Measurements from ENCODE around the gene CEP128.

The CEP128 gene

DNA sequence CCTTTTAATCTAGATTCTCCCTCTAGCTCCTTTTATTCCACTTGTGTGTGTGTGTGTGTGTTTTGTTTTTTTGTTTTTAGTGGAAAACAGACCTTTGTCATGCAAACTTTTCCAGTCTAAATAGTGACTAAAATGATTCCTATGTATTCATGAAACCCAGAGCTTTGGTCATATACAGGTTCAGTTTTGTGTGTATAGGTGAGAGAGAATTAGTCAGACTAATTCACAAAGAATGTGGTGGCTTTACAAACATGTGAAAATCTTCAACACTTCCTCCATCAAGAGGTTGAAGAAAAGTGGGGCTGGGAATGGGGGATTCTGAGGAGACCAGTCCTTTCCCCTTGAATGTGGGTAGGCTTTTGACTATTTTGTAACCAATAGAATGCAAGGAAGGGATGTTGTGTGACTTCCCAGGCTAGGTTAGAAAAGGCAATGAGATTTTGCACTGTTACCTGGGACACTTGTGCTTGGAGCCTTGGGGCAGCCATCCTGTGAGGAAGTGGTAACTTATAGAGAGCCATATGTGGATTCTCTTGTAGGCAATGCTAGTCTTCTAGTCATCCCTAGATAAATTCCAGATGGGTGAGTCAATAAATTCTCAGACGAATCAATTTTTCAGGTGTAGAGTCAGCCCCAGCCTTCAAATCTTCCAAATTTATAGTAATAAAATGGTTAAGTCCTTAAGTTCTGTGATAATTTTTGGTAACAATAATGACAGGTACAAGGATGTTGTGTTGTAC is 236.1 kb downstream of the CEP128 start:
- TF ChIP-seq, protein P1, sequence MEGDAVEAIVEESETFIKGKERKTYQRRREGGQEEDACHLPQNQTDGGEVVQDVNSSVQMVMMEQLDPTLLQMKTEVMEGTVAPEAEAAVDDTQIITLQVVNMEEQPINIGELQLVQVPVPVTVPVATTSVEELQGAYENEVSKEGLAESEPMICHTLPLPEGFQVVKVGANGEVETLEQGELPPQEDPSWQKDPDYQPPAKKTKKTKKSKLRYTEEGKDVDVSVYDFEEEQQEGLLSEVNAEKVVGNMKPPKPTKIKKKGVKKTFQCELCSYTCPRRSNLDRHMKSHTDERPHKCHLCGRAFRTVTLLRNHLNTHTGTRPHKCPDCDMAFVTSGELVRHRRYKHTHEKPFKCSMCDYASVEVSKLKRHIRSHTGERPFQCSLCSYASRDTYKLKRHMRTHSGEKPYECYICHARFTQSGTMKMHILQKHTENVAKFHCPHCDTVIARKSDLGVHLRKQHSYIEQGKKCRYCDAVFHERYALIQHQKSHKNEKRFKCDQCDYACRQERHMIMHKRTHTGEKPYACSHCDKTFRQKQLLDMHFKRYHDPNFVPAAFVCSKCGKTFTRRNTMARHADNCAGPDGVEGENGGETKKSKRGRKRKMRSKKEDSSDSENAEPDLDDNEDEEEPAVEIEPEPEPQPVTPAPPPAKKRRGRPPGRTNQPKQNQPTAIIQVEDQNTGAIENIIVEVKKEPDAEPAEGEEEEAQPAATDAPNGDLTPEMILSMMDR (conservative IDR thresholded peaks at IDR 0.05) = no peak
- H3K27ac ChIP-seq = no peak overlapping the region

GRCh38 chr14:80700601-80701000 is 240.9 kb downstream of the CEP128 start:
- no peak overlapping the region for H3K27ac ChIP-seq
- TF ChIP-seq, protein P1 (conservative IDR thresholded peaks at IDR 0.05) = no peak

DNA sequence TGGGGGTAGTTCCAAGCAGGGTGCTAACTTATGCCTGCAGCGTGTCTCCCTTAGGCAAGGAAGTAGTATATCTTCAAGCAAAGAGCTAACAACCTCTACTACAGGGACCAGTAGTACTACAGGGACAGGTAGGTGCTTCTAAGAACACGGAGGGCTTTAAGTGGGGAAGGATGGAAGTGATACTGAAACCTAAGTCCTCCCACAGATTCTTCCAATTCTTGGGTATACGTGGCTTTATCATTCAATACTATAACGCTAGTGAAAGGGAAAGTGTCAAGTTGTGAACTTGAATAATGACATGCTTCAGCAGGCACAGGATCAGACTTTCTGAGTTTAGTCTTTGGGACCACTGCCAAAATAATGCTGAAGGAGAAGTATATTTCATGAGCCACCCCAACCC is 241.7 kb downstream of the CEP128 start:
- H3K27ac ChIP-seq = no peak overlapping the region
- TF ChIP-seq, protein P1 (conservative IDR thresholded peaks at IDR 0.05) = no peak

DNA sequence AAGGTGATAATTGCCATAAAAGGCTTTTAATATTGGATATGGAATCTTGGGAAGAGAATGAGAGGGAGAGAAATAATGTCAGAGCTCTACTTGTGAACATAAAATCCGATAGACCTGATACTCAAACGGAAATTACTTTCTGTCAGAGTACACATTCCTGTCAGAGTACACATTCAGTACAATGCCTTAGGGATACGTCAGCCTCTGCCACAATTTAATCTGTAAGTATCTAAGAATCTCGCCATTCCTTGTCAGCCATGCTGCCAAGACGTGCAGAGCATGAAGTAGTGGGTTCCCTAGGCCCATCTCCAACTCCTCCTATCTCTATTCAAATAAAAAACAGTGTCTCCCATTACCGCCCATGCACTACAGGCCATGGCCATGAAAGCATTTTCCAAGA is 242.6 kb downstream of the CEP128 start:
- TF ChIP-seq, protein P1 (conservative IDR thresholded peaks at IDR 0.05) = no peak
- no peak overlapping the region for H3K27ac ChIP-seq

GRCh38 chr14:80695869-80696268 is 245.7 kb downstream of the CEP128 start:
- H3K27ac ChIP-seq = no peak overlapping the region
- TF ChIP-seq, protein P1 (conservative IDR thresholded peaks at IDR 0.05) = no peak

GRCh38 chr14:80692903-80693302 is 248.6 kb downstream of the CEP128 start:
- TF ChIP-seq, protein P1 (conservative IDR thresholded peaks at IDR 0.05) = no peak
- no peak overlapping the region for H3K27ac ChIP-seq

DNA sequence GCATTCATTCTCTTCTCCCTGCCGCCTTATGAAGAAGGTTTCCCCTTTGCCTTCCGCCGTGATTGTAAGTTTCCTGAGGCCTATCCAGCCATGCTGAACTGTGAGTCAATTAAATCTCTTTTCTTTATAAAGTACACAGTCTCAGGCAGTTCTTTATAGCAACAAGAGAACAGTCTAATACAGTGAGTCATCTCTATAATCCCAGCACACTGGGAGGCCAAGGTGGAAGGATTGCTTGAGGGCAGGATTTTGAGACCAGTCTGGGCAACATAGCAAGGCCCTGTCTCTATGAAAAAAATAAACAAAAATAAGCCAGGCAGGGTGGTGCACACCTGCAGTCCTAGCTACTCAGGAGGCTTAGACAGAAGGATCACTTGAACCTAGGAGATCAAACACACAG is 259.9 kb downstream of the CEP128 start:
- no peak overlapping the region for H3K27ac ChIP-seq
- TF ChIP-seq, protein P1 (conservative IDR thresholded peaks at IDR 0.05) = no peak
